Measurements from ENCODE around the gene RNF4. TPM values are rescaled to one million over a fixed set of nuclear protein-coding genes. Genes with fewer than 3 reads are reported as not detected.

RNF4 gene
- total RNA-seq, 2 donors from 2014 or later, result 45.6 to 47.4 TPM

- DNase-seq, result no peak
- intact Hi-C loops (cut with DNase I, micrococcal nuclease), result no loop called here
- peak; percentile 89 for ATAC-seq
These were observed 32.6 kb upstream of the RNF4 start for GRCh38 chr4:2436301-2436700.

- DNase-seq (no peak), ATAC-seq (no peak)
- intact Hi-C loops (cut with DNase I, micrococcal nuclease), result no loop called here
These were observed 32.0 kb upstream of the RNF4 start for GRCh38 chr4:2436761-2437474.

GRCh38 chr4:2437475-2438215 lies 31.3 kb upstream of the RNF4 start:
- no peak for DNase-seq
- ATAC-seq, result no peak
- intact Hi-C loops (cut with DNase I, micrococcal nuclease), result no loop called here

- intact Hi-C loops (cut with DNase I, micrococcal nuclease), result no loop called here
- ATAC-seq, result no peak
- no peak for DNase-seq
These were observed 29.8 kb upstream of the RNF4 start for GRCh38 chr4:2438822-2439718.

- peak; percentile 55 to 77 for DNase-seq
- intact Hi-C loops (cut with DNase I, micrococcal nuclease), result loop anchor here in 1 of 2 donors (10.0 kb wide), 1 partner anchor 217 kb away; no protein-coding TSS in a partner anchor
- ATAC-seq, result peak; percentile 88
These were observed 27.3 kb upstream of the RNF4 start for GRCh38 chr4:2441393-2442174.

- ATAC-seq (peak; percentile 18), DNase-seq (no peak)
- intact Hi-C loops (cut with DNase I, micrococcal nuclease), result loop anchor here in 1 of 2 donors (10.0 kb wide), 1 partner anchor 218 kb away; no protein-coding TSS in a partner anchor
These were observed 26.5 kb upstream of the RNF4 start for GRCh38 chr4:2442175-2442993.

- DNase-seq (no peak), ATAC-seq (no peak)
- intact Hi-C loops (cut with DNase I, micrococcal nuclease), result loop anchor here in 1 of 2 donors (10.0 kb wide), 1 partner anchor 218 kb away; no protein-coding TSS in a partner anchor
These were observed 25.7 kb upstream of the RNF4 start for GRCh38 chr4:2443061-2443730.

- ATAC-seq (no peak), DNase-seq (no peak)
- intact Hi-C loops (cut with DNase I, micrococcal nuclease), result loop anchor here in 1 of 2 donors (10.0 kb wide), 1 partner anchor 219 kb away; no protein-coding TSS in a partner anchor
These were observed 24.8 kb upstream of the RNF4 start for GRCh38 chr4:2443956-2444740.

GRCh38 chr4:2445130-2445529 lies 23.8 kb upstream of the RNF4 start:
- DNase-seq (no peak), ATAC-seq (no peak)
- intact Hi-C loops (cut with DNase I, micrococcal nuclease), result loop anchor here in 1 of 2 donors (10.0 kb wide), 1 partner anchor 220 kb away; no protein-coding TSS in a partner anchor

- intact Hi-C loops (cut with DNase I, micrococcal nuclease), result loop anchor here in 1 of 2 donors (10.0 kb wide), 1 partner anchor 221 kb away; no protein-coding TSS in a partner anchor
- no peak for ATAC-seq
- no peak for DNase-seq
These were observed 23.3 kb upstream of the RNF4 start for GRCh38 chr4:2445571-2445970.

- intact Hi-C loops (cut with DNase I, micrococcal nuclease), result loop anchor here in 1 of 2 donors (10.0 kb wide), 1 partner anchor 222 kb away; no protein-coding TSS in a partner anchor
- DNase-seq (no peak), ATAC-seq (no peak)
These were observed 22.0 kb upstream of the RNF4 start for GRCh38 chr4:2446656-2447564.

- no peak for ATAC-seq
- DNase-seq, result no peak
- intact Hi-C loops (cut with DNase I, micrococcal nuclease), result loop anchor here in 1 of 2 donors (10.0 kb wide), 1 partner anchor 224 kb away; no protein-coding TSS in a partner anchor
These were observed 20.3 kb upstream of the RNF4 start for GRCh38 chr4:2448589-2448988.

GRCh38 chr4:2449051-2449450 lies 19.9 kb upstream of the RNF4 start:
- ATAC-seq (no peak), DNase-seq (no peak)

GRCh38 chr4:2449511-2450392 lies 19.2 kb upstream of the RNF4 start:
- DNase-seq (no peak), ATAC-seq (no peak)
- intact Hi-C loops (cut with DNase I, micrococcal nuclease), result loop anchor here in 1 of 2 donors (10.0 kb wide), 1 partner anchor 225 kb away; no protein-coding TSS in a partner anchor

More at GRCh38 chr4:2449051-2449450, 19.9 kb upstream of the RNF4 start:
- intact Hi-C loops (cut with DNase I, micrococcal nuclease), result loop anchor here in 1 of 2 donors (10.0 kb wide), 1 partner anchor 224 kb away; no protein-coding TSS in a partner anchor

Data from left colon (tissue), 2 donors.